Liver (tissue), 9 donors: Measurements from ENCODE around the gene KRTAP9-3. TPM values are rescaled to one million over a fixed set of nuclear protein-coding genes. Genes with fewer than 3 reads are reported as not detected.

Experiments used
- DNase-seq: peaks from one replicate; pipeline ENCODE4 v3.0.0-alpha.2; 2017; ENCODE audit warnings: low spot score
- H3K27ac ChIP-seq, 2 donors: one replicate each; pipeline ENCODE4 v1.7.0; 2013; ENCODE audit warnings: inconsistent platforms in 2 of 2, low read length in 2 of 2, control low read depth in 1 of 2, low read depth in 1 of 2, mild to moderate bottlenecking in 1 of 2
- H3K27me3 ChIP-seq, 4 donors: one replicate each; pipeline versions ENCODE4 v1.6.1 to v1.7.0; 2013; ENCODE audit warnings: low read length in 3 of 4, inconsistent platforms in 1 of 4, mild to moderate bottlenecking in 1 of 4, moderate library complexity in 1 of 4; ENCODE audit not compliant: control insufficient read depth in 4 of 4, insufficient read depth in 4 of 4
- H3K36me3 ChIP-seq, 4 donors: one replicate each; pipeline versions ENCODE4 v1.6.1 to v1.7.0; 2013; ENCODE audit warnings: low read length in 3 of 4, mild to moderate bottlenecking in 3 of 4, low read depth in 1 of 4, moderate library complexity in 1 of 4; ENCODE audit not compliant: control insufficient read depth in 4 of 4, insufficient read depth in 3 of 4
- H3K4me1 ChIP-seq, 4 donors: one replicate each; pipeline versions ENCODE4 v1.6.1 to v1.7.0; 2013; ENCODE audit warnings: low read length in 3 of 4, mild to moderate bottlenecking in 3 of 4, moderate library complexity in 1 of 4; ENCODE audit not compliant: control insufficient read depth in 4 of 4, insufficient read depth in 4 of 4
- H3K4me3 ChIP-seq, 3 donors: one replicate each; pipeline versions ENCODE4 v1.6.1 to v1.7.0; 2013; ENCODE audit warnings: low read length in 3 of 3, control low read depth in 1 of 3, low read depth in 1 of 3, mild to moderate bottlenecking in 1 of 3
- H3K9ac ChIP-seq, 2 donors: one replicate each; pipeline ENCODE4 v1.7.0; 2013; ENCODE audit warnings: low read length in 2 of 2, mild to moderate bottlenecking in 2 of 2, moderate library complexity in 2 of 2, control low read depth in 1 of 2, low read depth in 1 of 2
- H3K9me3 ChIP-seq, 4 donors: one replicate each; pipeline versions ENCODE4 v1.6.1 to v1.7.0; 2013; ENCODE audit warnings: low read length in 3 of 4; ENCODE audit not compliant: control insufficient read depth in 4 of 4
- ATF3 ChIP-seq: IDR thresholded peaks from 2 replicates; pipeline ENCODE4 v1.6.1; 2016; ENCODE audit warnings: antibody characterized with exemption
- CTCF ChIP-seq: fragments of 150-350 bp; IDR thresholded peaks from 2 replicates; pipeline ENCODE4 v1.5.1; 2017; ENCODE audit warnings: improper control_type of control experiment, low read depth, low read length; ENCODE audit not compliant: missing input control
- FOXA1 ChIP-seq: IDR thresholded peaks from 2 replicates; pipeline ENCODE4 v1.6.1; 2016; ENCODE audit warnings: antibody characterized with exemption
- FOXA2 ChIP-seq: IDR thresholded peaks from 2 replicates; pipeline ENCODE4 v1.6.1; 2016; ENCODE audit warnings: antibody characterized with exemption
- GABPA ChIP-seq, 2 donors: IDR thresholded peaks in 1 of 2; conservative IDR thresholded peaks in 1 of 2; 2 replicates each; pipeline ENCODE4 v1.6.1; 2016; ENCODE audit warnings: antibody characterized with exemption in 2 of 2, mild to moderate bottlenecking in 1 of 2, moderate library complexity in 1 of 2
- HNF4G ChIP-seq: IDR thresholded peaks from 2 replicates; pipeline ENCODE4 v1.6.1; 2016; ENCODE audit warnings: antibody characterized with exemption
- JUND ChIP-seq, 2 donors: IDR thresholded peaks; 2 replicates each; pipeline ENCODE4 v1.6.1; 2016; ENCODE audit warnings: antibody characterized with exemption in 2 of 2
- NR2F2 ChIP-seq: IDR thresholded peaks from 2 replicates; pipeline ENCODE4 v1.6.1; 2016; ENCODE audit warnings: antibody characterized with exemption
- RAD21 ChIP-seq, 2 donors: IDR thresholded peaks; 2 replicates each; pipeline ENCODE4 v1.6.1; 2016; ENCODE audit warnings: antibody characterized with exemption in 2 of 2, mild to moderate bottlenecking in 2 of 2
- REST ChIP-seq: IDR thresholded peaks from 2 replicates; pipeline ENCODE4 v1.6.1; 2016; ENCODE audit warnings: antibody characterized with exemption, mild to moderate bottlenecking
- RXRA ChIP-seq, 2 donors: IDR thresholded peaks; 2 replicates each; pipeline ENCODE4 v1.6.1; 2017 to 2018; ENCODE audit warnings: antibody characterized with exemption in 2 of 2, mild to moderate bottlenecking in 1 of 2
- SP1 ChIP-seq: IDR thresholded peaks from 2 replicates; pipeline ENCODE4 v1.6.1; 2018; ENCODE audit warnings: antibody characterized with exemption, mild to moderate bottlenecking
- TAF1 ChIP-seq: conservative IDR thresholded peaks from 2 replicates; pipeline ENCODE4 v1.6.1; 2016; ENCODE audit warnings: antibody characterized with exemption, mild to moderate bottlenecking
- ZBTB33 ChIP-seq: IDR thresholded peaks from 2 replicates; pipeline ENCODE4 v1.6.1; 2016; ENCODE audit warnings: antibody characterized with exemption
- WGBS: extraction: QIAGEN DNeasy Blood & Tissue Kit; methylation state at CpG from one replicate; pipeline ENCODE4 v1.1.7; 2013; 5-methylcytosine and 5-hydroxymethylcytosine counted together
- polyA plus RNA-seq, 2 donors: library from polyadenylated mRNA; stranded (reverse) in 1 of 2; unstranded in 1 of 2; fragments of 200-250 nt in 1 of 2; fragments of >200 nt in 1 of 2; fragmentation: Nextera tagmentation in 1 of 2; extraction: Ambion mirVana in 1 of 2; gene quantifications; one replicate each; pipeline versions ENCODE4 v1.2.1 to v1.2.3, GENCODE V29; 2013 to 2015
- total RNA-seq, 2 donors: library from RNA; depleted of rRNA; stranded (reverse); fragments of >200 nt; gene quantifications; one replicate each; pipeline ENCODE4 v1.2.3, GENCODE V29; 2014
- donor health status: healthy.
- donor health status: healthy.
- donor health status: healthy.
- donor health status: healthy.
- donor health status: healthy.

Gene KRTAP9-3
- total and polyA plus RNA-seq, 4 donors: not detected

GRCh38 chr17:41258406-41258805 is 26.2 kb downstream of the KRTAP9-3 start:
- no peak for DNase-seq
- Histone ChIP-seq H3K4me3 (no peak overlapping the region), H3K9me3 (no peaks in the 10 kb centered on the region), H3K9ac (no peak overlapping the region), H3K27ac (no peak overlapping the region), H3K27me3 (peaks cover 0 to 2% (median 0%) of the 10 kb centered on the region in 4 donors), H3K4me1 (no peaks in the 10 kb centered on the region), H3K36me3 (no peaks in the 10 kb centered on the region)
- TF ChIP-seq SP1 (no peak), FOXA2 (no peak), CTCF (no peak)

GRCh38 chr17:41263212-41263611 is 31.0 kb downstream of the KRTAP9-3 start:
- TF ChIP-seq FOXA1: no peak
- TF ChIP-seq ZBTB33: no peak
- no peak for TF ChIP-seq GABPA (IDR thresholded peaks at IDR 0.05 in 1 of 2, conservative IDR thresholded peaks at IDR 0.05 in 1 of 2)
- no peak for TF ChIP-seq REST
- no peak for TF ChIP-seq SP1
- no peak for TF ChIP-seq NR2F2
- DNase-seq: no peak
- Histone ChIP-seq H3K27ac (no peak overlapping the region), H3K36me3 (no peaks in the 10 kb centered on the region), H3K27me3 (peaks cover 0 to 8% (median 0%) of the 10 kb centered on the region in 4 donors), H3K4me3 (no peak overlapping the region), H3K9me3 (no peaks in the 10 kb centered on the region), H3K9ac (no peak overlapping the region), H3K4me1 (no peaks in the 10 kb centered on the region)
- 87% methylated on average over 2 of the region's 2 CpGs for WGBS

- DNase-seq: no peak
- Histone ChIP-seq H3K9me3 (no peaks in the 10 kb centered on the region), H3K27ac (no peak overlapping the region), H3K27me3 (peaks cover 0 to 8% (median 0%) of the 10 kb centered on the region in 4 donors), H3K9ac (no peak overlapping the region), H3K36me3 (no peaks in the 10 kb centered on the region), H3K4me3 (no peak overlapping the region), H3K4me1 (no peaks in the 10 kb centered on the region)
- WGBS: 61% methylated on average over 3 of the region's 3 CpGs
- TF ChIP-seq TAF1 (no peak), REST (no peak), FOXA2 (no peak), JUND (IDR thresholded peaks at IDR 0.05) (no peak), RAD21 (IDR thresholded peaks at IDR 0.05) (no peak), FOXA1 (no peak), NR2F2 (no peak), RXRA (IDR thresholded peaks at IDR 0.05) (no peak), ATF3 (no peak), HNF4G (no peak), ZBTB33 (no peak)
Observed at GRCh38 chr17:41264599-41264998, 32.4 kb downstream of the KRTAP9-3 start.
